Stimulated activated CD4-positive, alpha-beta T cell treated with anti-CD3 and anti-CD28 coated beads, Interleukin-12 subunit alpha, Interleukin-12 subunit beta, amount 100 ng/mL, for 48 hours (primary cell): ENCODE results near the gene MICAL2.
A peak's percentile ranks its signal among the peaks of the same experiment; 100 is the strongest.

Source experiments
- DNase-seq, 3 donors: peaks; one replicate each; pipeline ENCODE4 v3.0.0-alpha.2; 2020; ENCODE audit warnings: low read depth in 2 of 3, low spot score in 1 of 3

The MICAL2 gene

GRCh38 chr11:12269446-12270214, 159.2 kb downstream of the MICAL2 start:
- DNase-seq: no peak

GRCh38 chr11:12270215-12270797, 159.9 kb downstream of the MICAL2 start:
- no peak for DNase-seq

GRCh38 chr11:12270817-12271216, 160.4 kb downstream of the MICAL2 start:
- DNase-seq: no peak

- no peak for DNase-seq
Measured at GRCh38 chr11:12271241-12271640, 160.9 kb downstream of the MICAL2 start.

GRCh38 chr11:12271826-12272366, 161.5 kb downstream of the MICAL2 start:
- DNase-seq: no peak

- no peak for DNase-seq
Measured at GRCh38 chr11:12272821-12273617, 162.6 kb downstream of the MICAL2 start.

- DNase-seq: no peak
Measured at GRCh38 chr11:12273618-12273995, 163.2 kb downstream of the MICAL2 start.

- DNase-seq: no peak
Measured at GRCh38 chr11:12274056-12274455, 163.7 kb downstream of the MICAL2 start.

- no peak for DNase-seq
Measured at GRCh38 chr11:12274558-12275197, 164.3 kb downstream of the MICAL2 start.

- DNase-seq: no peak
Measured at GRCh38 chr11:12275818-12276217, 165.4 kb downstream of the MICAL2 start.

GRCh38 chr11:12276356-12276755, 166.0 kb downstream of the MICAL2 start:
- DNase-seq: no peak

- DNase-seq: no peak
Measured at GRCh38 chr11:12276831-12277475, 166.6 kb downstream of the MICAL2 start.

- no peak for DNase-seq
Measured at GRCh38 chr11:12278766-12279671, 168.6 kb downstream of the MICAL2 start.

- no peak for DNase-seq
Measured at GRCh38 chr11:12279672-12280108, 169.3 kb downstream of the MICAL2 start.

GRCh38 chr11:12280199-12280837, 169.9 kb downstream of the MICAL2 start:
- no peak for DNase-seq

GRCh38 chr11:12280838-12281565, 170.6 kb downstream of the MICAL2 start:
- DNase-seq: no peak

GRCh38 chr11:12281571-12282478, 171.4 kb downstream of the MICAL2 start:
- DNase-seq: peak; percentile 63 to 92 (median 74)
